Central memory CD8-positive, alpha-beta T cell (primary cell): Measurements from ENCODE around the gene MFSD8.
"Not testable (repeated sequence)": the region's sequence is repeated elsewhere in the genome, so short reads cannot be mapped to it uniquely, and the experiment has no call there.

Experiments
- ATAC-seq: fragments of 150-1000 bp; cut with Tn5 transposase; replicated peaks from 2 replicates; pipeline ENCODE4 v1.10.0; 2022; ENCODE audit warnings: mild to moderate bottlenecking, moderate FRiP score, moderate number of reproducible peaks; ENCODE audit not compliant: poor library complexity, severe bottlenecking; ENCODE audit errors: extremely low read depth
- DNase-seq, 2 donors: peaks; one replicate each; pipeline ENCODE4 v3.0.0; 2021; ENCODE audit warnings: low spot score in 2 of 2
- H3K27ac Mint-ChIP-seq: one replicate; pipeline ENCODE4 v1.8.0; 2022; ENCODE audit warnings: low read depth, mild to moderate bottlenecking, moderate library complexity, mixed read lengths
- H3K27me3 Mint-ChIP-seq: one replicate; pipeline ENCODE4 v1.8.0; 2022; ENCODE audit warnings: mixed read lengths
- H3K36me3 Mint-ChIP-seq: one replicate; pipeline ENCODE4 v1.8.0; 2022; ENCODE audit warnings: mild to moderate bottlenecking, moderate library complexity, mixed read lengths; ENCODE audit not compliant: insufficient read depth
- H3K4me1 Mint-ChIP-seq: one replicate; pipeline ENCODE4 v1.8.0; 2022; ENCODE audit warnings: mixed read lengths
- H3K4me3 Mint-ChIP-seq: one replicate; pipeline ENCODE4 v1.8.0; 2022; ENCODE audit warnings: mild to moderate bottlenecking, moderate library complexity, mixed read lengths
- H3K9me3 Mint-ChIP-seq: one replicate; pipeline ENCODE4 v1.8.0; 2022; ENCODE audit warnings: mixed read lengths

The MFSD8 gene

GRCh38 chr4:127970925-127971324, 6.0 kb upstream of the MFSD8 start:
- H3K9me3 Mint-ChIP-seq, ATAC-seq, H3K4me3 Mint-ChIP-seq, DNase-seq, H3K27me3 Mint-ChIP-seq, H3K27ac Mint-ChIP-seq: not testable (repeated sequence)
- peaks cover 17% of the 10 kb centered on the region for H3K36me3 Mint-ChIP-seq
- H3K4me1 Mint-ChIP-seq, result peaks cover 22% of the 10 kb centered on the region

- ATAC-seq (no peak), DNase-seq (no peak)
- Mint-ChIP-seq H3K36me3 (peaks cover 22% of the 10 kb centered on the region), H3K9me3 (no peaks in the 10 kb centered on the region), H3K27ac (no peak overlapping the region), H3K4me3 (no peak overlapping the region), H3K4me1 (peaks cover 27% of the 10 kb centered on the region), H3K27me3 (no peaks in the 10 kb centered on the region)
Observed at GRCh38 chr4:127968586-127968985, 3.6 kb upstream of the MFSD8 start.

GRCh38 chr4:127967141-127967775, 2.3 kb upstream of the MFSD8 start:
- no peak for ATAC-seq
- no peak for DNase-seq

GRCh38 chr4:127965803-127966175, 816 bp upstream of the MFSD8 start:
- H3K4me3 Mint-ChIP-seq, result peak overlapping the region; percentile 90
- peaks cover 27% of the 10 kb centered on the region for H3K36me3 Mint-ChIP-seq
- H3K4me1 Mint-ChIP-seq, result peaks cover 39% of the 10 kb centered on the region
- H3K9me3 Mint-ChIP-seq, result no peaks in the 10 kb centered on the region
- ATAC-seq (peak; percentile 48), DNase-seq (peak; percentile 49 to 61)
- no peaks in the 10 kb centered on the region for H3K27me3 Mint-ChIP-seq
- peak overlapping the region; percentile 92 for H3K27ac Mint-ChIP-seq

More at GRCh38 chr4:127967141-127967775, 2.3 kb upstream of the MFSD8 start:
- H3K27ac Mint-ChIP-seq, result no peak overlapping the region
- peak overlapping the region; percentile 18 for H3K4me3 Mint-ChIP-seq
- H3K27me3 Mint-ChIP-seq, result no peaks in the 10 kb centered on the region
- H3K9me3 Mint-ChIP-seq, result no peaks in the 10 kb centered on the region
- peaks cover 28% of the 10 kb centered on the region for H3K36me3 Mint-ChIP-seq
- peaks cover 39% of the 10 kb centered on the region for H3K4me1 Mint-ChIP-seq

GRCh38 chr4:127964426-127965061, 429 bp downstream of the MFSD8 start:
- ATAC-seq, result peak; percentile 5
- not testable (repeated sequence) for H3K9me3 Mint-ChIP-seq, DNase-seq, H3K27me3 Mint-ChIP-seq
- Mint-ChIP-seq H3K27ac (peak overlapping the region; percentile 92), H3K4me1 (peaks cover 40% of the 10 kb centered on the region), H3K4me3 (peak overlapping the region; percentile 90), H3K36me3 (peaks cover 23% of the 10 kb centered on the region)

GRCh38 chr4:127963633-127964398, 1.2 kb downstream of the MFSD8 start:
- DNase-seq, result peak; percentile 22 to 30
- not testable (repeated sequence) for H3K27me3 Mint-ChIP-seq, ATAC-seq, H3K9me3 Mint-ChIP-seq
- peak overlapping the region; percentile 90 for H3K4me3 Mint-ChIP-seq
- H3K27ac Mint-ChIP-seq, result peak overlapping the region; percentile 59
- H3K36me3 Mint-ChIP-seq, result peaks cover 25% of the 10 kb centered on the region
- peaks cover 44% of the 10 kb centered on the region for H3K4me1 Mint-ChIP-seq

GRCh38 chr4:127959794-127960193, 5.2 kb downstream of the MFSD8 start:
- no peak overlapping the region for H3K4me3 Mint-ChIP-seq
- H3K27me3 Mint-ChIP-seq, result no peaks in the 10 kb centered on the region
- DNase-seq (no peak), ATAC-seq (no peak)
- peaks cover 26% of the 10 kb centered on the region for H3K36me3 Mint-ChIP-seq
- peaks cover 27% of the 10 kb centered on the region for H3K4me1 Mint-ChIP-seq
- no peak overlapping the region for H3K27ac Mint-ChIP-seq
- no peaks in the 10 kb centered on the region for H3K9me3 Mint-ChIP-seq

- no peaks in the 10 kb centered on the region for H3K9me3 Mint-ChIP-seq
- H3K27me3 Mint-ChIP-seq, result no peaks in the 10 kb centered on the region
- no peak for DNase-seq
- H3K4me3 Mint-ChIP-seq, result no peak overlapping the region
- H3K27ac Mint-ChIP-seq, result no peak overlapping the region
- no peak for ATAC-seq
- H3K4me1 Mint-ChIP-seq, result peaks cover 14% of the 10 kb centered on the region
- H3K36me3 Mint-ChIP-seq, result peaks cover 27% of the 10 kb centered on the region
Observed at GRCh38 chr4:127957105-127957504, 7.9 kb downstream of the MFSD8 start.

GRCh38 chr4:127936974-127937373, 28.0 kb downstream of the MFSD8 start:
- peaks cover 15% of the 10 kb centered on the region for H3K36me3 Mint-ChIP-seq

GRCh38 chr4:127931836-127932235, 33.1 kb downstream of the MFSD8 start:
- H3K36me3 Mint-ChIP-seq, result peaks cover 20% of the 10 kb centered on the region
- not testable (repeated sequence) for H3K27me3 Mint-ChIP-seq, H3K4me1 Mint-ChIP-seq, H3K9me3 Mint-ChIP-seq, ATAC-seq, H3K4me3 Mint-ChIP-seq, DNase-seq, H3K27ac Mint-ChIP-seq

More at GRCh38 chr4:127936974-127937373, 28.0 kb downstream of the MFSD8 start:
- Mint-ChIP-seq H3K4me3 (no peak overlapping the region), H3K9me3 (no peaks in the 10 kb centered on the region), H3K4me1 (no peaks in the 10 kb centered on the region), H3K27ac (peak overlapping the region; percentile 22), H3K27me3 (no peaks in the 10 kb centered on the region)
- DNase-seq, result no peak
- ATAC-seq, result no peak

GRCh38 chr4:127930175-127930574, 34.8 kb downstream of the MFSD8 start:
- no peak overlapping the region for H3K27ac Mint-ChIP-seq
- ATAC-seq (no peak), DNase-seq (no peak)
- H3K4me3 Mint-ChIP-seq, result no peak overlapping the region
- no peaks in the 10 kb centered on the region for H3K4me1 Mint-ChIP-seq
- peaks cover 28% of the 10 kb centered on the region for H3K36me3 Mint-ChIP-seq
- no peaks in the 10 kb centered on the region for H3K9me3 Mint-ChIP-seq
- H3K27me3 Mint-ChIP-seq, result no peaks in the 10 kb centered on the region

GRCh38 chr4:127925720-127926119, 39.3 kb downstream of the MFSD8 start:
- H3K4me1 Mint-ChIP-seq, H3K27me3 Mint-ChIP-seq, H3K27ac Mint-ChIP-seq, ATAC-seq, H3K9me3 Mint-ChIP-seq, DNase-seq, H3K4me3 Mint-ChIP-seq: not testable (repeated sequence)
- H3K36me3 Mint-ChIP-seq, result peaks cover 35% of the 10 kb centered on the region

GRCh38 chr4:127922226-127922625, 42.7 kb downstream of the MFSD8 start:
- Mint-ChIP-seq H3K4me1 (peaks cover 6% of the 10 kb centered on the region), H3K4me3 (no peak overlapping the region), H3K27me3 (no peaks in the 10 kb centered on the region), H3K27ac (no peak overlapping the region), H3K9me3 (no peaks in the 10 kb centered on the region), H3K36me3 (peaks cover 34% of the 10 kb centered on the region)
- DNase-seq, result no peak
- no peak for ATAC-seq
